NT2/D1 (cell line): ENCODE data around the gene ASPHD2.

ENCODE experiments used
- DNase-seq: peaks from one replicate; pipeline ENCODE4 v3.0.0-alpha.2; 2011; ENCODE audit warnings: low read depth, low spot score
- H3K27me3 ChIP-seq: 2 replicates; pipeline ENCODE4 v1.6.0; 2011; ENCODE audit warnings: mild to moderate bottlenecking; ENCODE audit not compliant: insufficient read length, insufficient read depth
- H3K36me3 ChIP-seq: 2 replicates; pipeline ENCODE4 v1.6.1; 2011; ENCODE audit warnings: mild to moderate bottlenecking, low read length, mixed read lengths; ENCODE audit not compliant: insufficient read depth, insufficient read length
- H3K4me1 ChIP-seq: 2 replicates; pipeline ENCODE4 v1.5.1; 2011; ENCODE audit not compliant: insufficient read depth, insufficient read length
- H3K4me3 ChIP-seq: 2 replicates; pipeline ENCODE4 v1.5.1; 2011; ENCODE audit warnings: low read depth; ENCODE audit not compliant: insufficient read length
- H3K9ac ChIP-seq: 2 replicates; pipeline ENCODE4 v1.6.0; 2011; ENCODE audit warnings: low read depth; ENCODE audit not compliant: insufficient read length
- H3K9me3 ChIP-seq: 2 replicates; pipeline ENCODE4 v1.5.1; 2011; ENCODE audit warnings: mild to moderate bottlenecking, low read length; ENCODE audit not compliant: insufficient read depth
- SUZ12 ChIP-seq: IDR thresholded peaks from 2 replicates; pipeline ENCODE4 v1.6.1; 2011; ENCODE audit not compliant: insufficient read length, insufficient read depth; ENCODE audit errors: extremely low read depth
- YY1 ChIP-seq: IDR thresholded peaks from 2 replicates; pipeline ENCODE4 v1.6.1; 2011; ENCODE audit not compliant: insufficient read length, insufficient read depth
- ZNF274 ChIP-seq: IDR thresholded peaks from 2 replicates; pipeline ENCODE4 v1.6.1; 2011; ENCODE audit warnings: mild to moderate bottlenecking, low read depth, low read length

The ASPHD2 gene

GRCh38 chr22:26480611-26480932 lies 51.5 kb downstream of the ASPHD2 start:
- TF ChIP-seq YY1 (no peak), SUZ12 (no peak), ZNF274 (no peak)
- no peaks in the 10 kb centered on the region for H3K27me3 ChIP-seq
- H3K9ac ChIP-seq = no peak overlapping the region
- no peaks in the 10 kb centered on the region for H3K9me3 ChIP-seq
- no peak overlapping the region for H3K4me3 ChIP-seq
- DNase-seq = no peak
- no peaks in the 10 kb centered on the region for H3K4me1 ChIP-seq
- peaks cover 51% of the 10 kb centered on the region for H3K36me3 ChIP-seq

DNA sequence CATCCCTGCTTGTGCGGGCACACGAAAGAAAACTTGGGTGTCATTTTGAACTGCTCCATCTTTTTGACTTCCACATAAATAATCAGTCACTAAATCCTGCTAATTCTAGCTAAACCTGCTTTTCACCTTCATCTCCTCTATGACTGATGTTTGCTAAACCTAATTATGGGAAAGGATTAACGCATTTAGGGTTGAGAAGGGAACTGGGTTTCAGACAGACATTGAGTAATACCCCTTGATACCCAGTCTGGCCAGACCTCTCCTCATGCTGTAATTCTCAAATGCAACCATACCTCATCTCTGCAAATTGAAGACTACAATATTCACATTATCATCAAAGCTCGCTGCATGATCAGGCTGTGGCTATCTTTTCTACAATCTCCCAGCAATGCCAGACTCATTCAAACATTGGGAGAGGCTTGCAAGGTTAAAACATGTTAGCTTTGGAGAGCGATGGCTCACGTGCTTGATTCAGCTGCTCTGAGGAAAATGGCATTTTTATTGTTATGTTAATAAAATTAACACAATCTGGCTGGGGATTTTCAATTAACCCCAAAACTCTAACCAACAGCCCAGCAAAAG lies 52.1 kb downstream of the ASPHD2 start:
- TF ChIP-seq ZNF274 (no peak), YY1 (no peak), SUZ12 (no peak)
- no peak for DNase-seq
- Histone ChIP-seq H3K27me3 (no peaks in the 10 kb centered on the region), H3K4me3 (no peak overlapping the region), H3K9ac (no peak overlapping the region), H3K9me3 (no peaks in the 10 kb centered on the region), H3K36me3 (peaks cover 52% of the 10 kb centered on the region), H3K4me1 (no peaks in the 10 kb centered on the region)

DNA sequence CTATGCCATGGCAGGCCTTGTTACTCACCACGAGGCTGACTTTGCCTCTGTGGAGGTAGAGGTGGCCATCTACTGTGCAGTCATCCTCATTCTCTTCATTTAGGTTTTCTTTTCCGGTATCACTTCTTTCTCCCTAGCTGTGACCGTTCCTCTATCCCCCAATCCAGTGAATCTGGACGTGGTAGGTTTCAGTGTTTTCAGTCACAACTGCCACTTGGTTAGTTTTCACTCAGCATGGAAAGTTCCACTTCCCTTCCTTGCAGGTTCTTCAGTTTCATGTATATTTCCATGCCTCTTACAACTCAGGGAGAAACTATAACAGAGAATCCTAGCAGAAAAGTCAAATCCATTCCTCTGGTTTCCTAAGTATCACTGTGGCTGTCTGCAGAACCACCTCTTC lies 52.6 kb downstream of the ASPHD2 start:
- Histone ChIP-seq H3K9ac (no peak overlapping the region), H3K4me3 (no peak overlapping the region), H3K4me1 (no peaks in the 10 kb centered on the region), H3K27me3 (no peaks in the 10 kb centered on the region), H3K36me3 (peaks cover 51% of the 10 kb centered on the region), H3K9me3 (no peaks in the 10 kb centered on the region)
- TF ChIP-seq SUZ12 (no peak), ZNF274 (no peak), YY1 (no peak)
- DNase-seq = no peak

- TF ChIP-seq SUZ12 (no peak), ZNF274 (no peak), YY1 (no peak)
- no peaks in the 10 kb centered on the region for H3K9me3 ChIP-seq
- DNase-seq = no peak
- peaks cover 49% of the 10 kb centered on the region for H3K36me3 ChIP-seq
- H3K27me3 ChIP-seq = no peaks in the 10 kb centered on the region
- H3K4me1 ChIP-seq = no peaks in the 10 kb centered on the region
- no peak overlapping the region for H3K9ac ChIP-seq
- no peak overlapping the region for H3K4me3 ChIP-seq
These were observed 53.1 kb downstream of the ASPHD2 start for GRCh38 chr22:26482161-26482560.

- Histone ChIP-seq H3K9me3 (no peaks in the 10 kb centered on the region), H3K36me3 (peaks cover 49% of the 10 kb centered on the region), H3K9ac (peak overlapping the region; percentile 90), H3K27me3 (no peaks in the 10 kb centered on the region), H3K4me3 (peak overlapping the region; percentile 90), H3K4me1 (no peaks in the 10 kb centered on the region)
- TF ChIP-seq ZNF274 (no peak), YY1 (no peak), SUZ12 (no peak)
- DNase-seq = no peak
These were observed 54.0 kb downstream of the ASPHD2 start for GRCh38 chr22:26483043-26483438.

- Histone ChIP-seq H3K36me3 (peaks cover 55% of the 10 kb centered on the region), H3K4me3 (peak within 1 kb of the TSS; percentile 90), H3K9ac (peak within 1 kb of the TSS; percentile 90), H3K9me3 (no peaks in the 10 kb centered on the region), H3K27me3 (no peaks in the 10 kb centered on the region), H3K4me1 (no peaks in the 10 kb centered on the region)
- TF ChIP-seq SUZ12 (no peak), YY1 (peak; percentile 67)
- DNase-seq = peak; percentile 81
These were observed 54.6 kb downstream of the ASPHD2 start, which contains the start of the genes HPS4 and SRRD for GRCh38 chr22:26483439-26484359. TSS of gene HPS4 (minus strand) at chr22:26483783. CDS start at chr22:26481762, 2,021 bp downstream. TSS of gene SRRD (plus strand) at chr22:26483877. CDS start at chr22:26483891, 14 bp downstream.

DNA sequence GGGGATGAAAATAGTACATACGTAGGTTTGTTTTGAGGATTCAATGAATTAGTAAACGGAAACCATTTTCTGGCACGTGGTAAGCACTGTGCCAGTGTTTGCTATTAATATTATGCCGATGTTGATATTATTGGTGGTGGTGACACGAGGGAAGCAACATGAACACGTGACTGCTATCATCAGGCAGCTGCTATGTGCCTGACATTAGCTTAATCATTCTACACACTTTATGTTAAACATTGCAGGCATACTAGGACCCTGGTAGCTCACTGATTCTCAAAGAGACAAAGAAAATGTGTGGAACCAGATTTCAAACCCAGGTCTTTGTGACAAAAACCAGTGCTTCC lies 55.3 kb downstream of the ASPHD2 start:
- H3K4me3 ChIP-seq = peak overlapping the region; percentile 90
- no peaks in the 10 kb centered on the region for H3K9me3 ChIP-seq
- TF ChIP-seq SUZ12 (no peak), ZNF274 (no peak), YY1 (no peak)
- peak overlapping the region; percentile 90 for H3K9ac ChIP-seq
- no peaks in the 10 kb centered on the region for H3K27me3 ChIP-seq
- H3K36me3 ChIP-seq = peaks cover 61% of the 10 kb centered on the region
- no peak for DNase-seq
- H3K4me1 ChIP-seq = no peaks in the 10 kb centered on the region
